Stimulated activated memory B cell treated with anti-CD40 and anti-IgM and Interleukin-4, amounts not matched to agents 10 μg/mL and 1 μg/mL and 100 μg/mL, for 72 hours (primary cell): Measurements from ENCODE around the gene GALNT14.

ENCODE experiments used
- ATAC-seq: fragments of 150-1000 bp; cut with Tn5 transposase; 2 replicates; pipeline ENCODE4 v1.10.0; 2021
- H3K27ac Mint-ChIP-seq: one replicate; pipeline ENCODE4 v1.8.0; 2022; ENCODE audit warnings: mild to moderate bottlenecking, mixed read lengths
- H3K27me3 Mint-ChIP-seq: one replicate; pipeline ENCODE4 v1.8.0; 2022; ENCODE audit warnings: mixed read lengths
- H3K36me3 Mint-ChIP-seq: one replicate; pipeline ENCODE4 v1.8.0; 2022; ENCODE audit warnings: mixed read lengths
- H3K4me1 Mint-ChIP-seq: one replicate; pipeline ENCODE4 v1.8.0; 2022; ENCODE audit warnings: mixed read lengths
- H3K4me3 Mint-ChIP-seq: one replicate; pipeline ENCODE4 v1.8.0; 2022; ENCODE audit warnings: mild to moderate bottlenecking, moderate library complexity, mixed read lengths
- H3K9me3 Mint-ChIP-seq: one replicate; pipeline ENCODE4 v1.8.0; 2022; ENCODE audit warnings: mixed read lengths

GALNT14 gene

DNA sequence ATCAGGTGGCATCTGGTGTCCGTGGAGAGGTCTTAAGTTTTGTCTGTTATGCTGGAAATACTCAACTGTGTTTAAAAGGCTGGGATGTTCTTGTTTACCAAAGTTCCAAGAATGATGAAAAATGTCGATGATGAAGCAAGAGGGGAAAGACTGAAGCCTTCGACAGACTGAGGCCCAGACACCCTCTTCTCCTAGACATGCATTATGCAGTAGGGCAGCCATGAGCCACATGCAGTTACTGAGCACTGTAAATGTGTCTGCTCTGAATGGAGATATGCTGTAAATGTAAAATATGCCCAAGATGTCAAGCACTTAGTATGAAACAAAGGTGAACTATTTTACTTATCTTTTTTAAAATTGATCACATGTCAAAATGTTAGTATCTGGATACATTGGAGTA lies 163.1 kb downstream of the GALNT14 start:
- Mint-ChIP-seq H3K36me3 (no peaks in the 10 kb centered on the region), H3K27me3 (no peaks in the 10 kb centered on the region), H3K4me3 (no peak overlapping the region), H3K4me1 (no peaks in the 10 kb centered on the region), H3K9me3 (no peaks in the 10 kb centered on the region), H3K27ac (no peak overlapping the region)
- ATAC-seq: no peak

- no peaks in the 10 kb centered on the region for H3K4me1 Mint-ChIP-seq
- no peaks in the 10 kb centered on the region for H3K9me3 Mint-ChIP-seq
- no peak for ATAC-seq
- H3K27ac Mint-ChIP-seq: no peak overlapping the region
- H3K36me3 Mint-ChIP-seq: no peaks in the 10 kb centered on the region
- no peaks in the 10 kb centered on the region for H3K27me3 Mint-ChIP-seq
- H3K4me3 Mint-ChIP-seq: no peak overlapping the region
Observed at GRCh38 chr2:30974554-30974953, 163.7 kb downstream of the GALNT14 start.

- no peak for ATAC-seq
- Mint-ChIP-seq H3K4me1 (no peaks in the 10 kb centered on the region), H3K36me3 (no peaks in the 10 kb centered on the region), H3K27me3 (no peaks in the 10 kb centered on the region), H3K27ac (no peak overlapping the region), H3K4me3 (no peak overlapping the region), H3K9me3 (no peaks in the 10 kb centered on the region)
Observed at GRCh38 chr2:30974092-30974491, 164.1 kb downstream of the GALNT14 start.

- no peaks in the 10 kb centered on the region for H3K27me3 Mint-ChIP-seq
- ATAC-seq: no peak
- no peak overlapping the region for H3K4me3 Mint-ChIP-seq
- H3K4me1 Mint-ChIP-seq: no peaks in the 10 kb centered on the region
- no peaks in the 10 kb centered on the region for H3K36me3 Mint-ChIP-seq
- no peaks in the 10 kb centered on the region for H3K9me3 Mint-ChIP-seq
- no peak overlapping the region for H3K27ac Mint-ChIP-seq
Observed at GRCh38 chr2:30971231-30972025, 166.8 kb downstream of the GALNT14 start.

DNA sequence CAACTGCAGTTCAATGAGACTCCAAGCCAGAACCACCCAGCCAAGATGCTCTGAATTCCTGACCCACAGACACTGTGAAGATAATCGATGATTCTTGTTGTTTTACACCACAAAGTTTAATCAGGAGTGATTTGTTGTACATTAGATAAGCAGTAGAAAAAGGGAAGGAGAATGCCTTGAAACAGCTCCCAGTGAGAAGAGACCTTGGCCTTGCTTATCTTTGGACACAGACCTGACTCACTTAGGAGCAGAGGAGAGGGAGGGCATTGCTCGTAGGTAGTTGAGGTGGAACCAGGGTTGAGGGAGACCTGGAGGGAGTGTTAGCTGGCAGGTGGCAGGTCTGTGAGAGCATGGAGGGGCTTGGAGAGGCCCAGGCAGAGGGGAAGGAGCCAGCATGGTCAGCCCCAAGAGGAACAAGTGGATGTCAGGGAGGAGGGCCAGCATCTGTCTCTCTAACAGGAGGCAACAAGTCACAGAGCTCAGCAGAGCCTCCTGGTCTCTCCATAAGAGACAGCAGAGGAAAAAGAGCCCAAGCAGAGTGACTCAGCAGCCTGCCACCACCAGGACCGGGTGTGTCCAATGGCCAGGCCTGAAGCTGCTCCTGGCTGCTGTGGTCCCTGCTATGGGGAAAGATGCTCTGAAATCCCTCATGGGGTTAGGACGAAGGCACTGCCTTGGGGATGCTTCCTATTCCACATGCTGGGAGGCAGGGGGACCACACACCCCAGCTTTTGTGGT lies 169.4 kb downstream of the GALNT14 start:
- ATAC-seq: no peak
- H3K27me3 Mint-ChIP-seq: no peaks in the 10 kb centered on the region
- H3K9me3 Mint-ChIP-seq: no peaks in the 10 kb centered on the region
- H3K36me3 Mint-ChIP-seq: no peaks in the 10 kb centered on the region
- no peaks in the 10 kb centered on the region for H3K4me1 Mint-ChIP-seq
- no peak overlapping the region for H3K27ac Mint-ChIP-seq
- no peak overlapping the region for H3K4me3 Mint-ChIP-seq

DNA sequence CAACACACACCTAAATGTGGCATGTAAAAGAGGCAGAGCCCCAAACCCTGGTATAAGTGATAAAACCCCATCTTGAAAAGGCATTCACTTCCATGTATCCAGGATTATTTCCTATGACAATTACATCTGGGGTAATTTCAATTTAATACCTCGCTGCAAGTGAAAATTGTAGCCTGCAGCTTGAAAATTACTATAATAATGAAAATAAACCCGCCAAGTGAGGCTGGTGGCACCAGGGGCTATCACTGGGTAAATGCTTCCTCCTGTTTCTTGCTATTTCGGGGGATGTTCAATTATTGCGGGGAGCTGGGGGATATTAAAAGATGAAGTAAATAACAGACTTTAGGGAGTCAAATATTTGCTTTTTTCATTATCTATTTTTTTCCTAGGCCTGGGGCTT lies 171.5 kb downstream of the GALNT14 start:
- H3K4me1 Mint-ChIP-seq: no peaks in the 10 kb centered on the region
- H3K9me3 Mint-ChIP-seq: no peaks in the 10 kb centered on the region
- no peak for ATAC-seq
- H3K27ac Mint-ChIP-seq: no peak overlapping the region
- no peak overlapping the region for H3K4me3 Mint-ChIP-seq
- no peaks in the 10 kb centered on the region for H3K36me3 Mint-ChIP-seq
- no peaks in the 10 kb centered on the region for H3K27me3 Mint-ChIP-seq

DNA sequence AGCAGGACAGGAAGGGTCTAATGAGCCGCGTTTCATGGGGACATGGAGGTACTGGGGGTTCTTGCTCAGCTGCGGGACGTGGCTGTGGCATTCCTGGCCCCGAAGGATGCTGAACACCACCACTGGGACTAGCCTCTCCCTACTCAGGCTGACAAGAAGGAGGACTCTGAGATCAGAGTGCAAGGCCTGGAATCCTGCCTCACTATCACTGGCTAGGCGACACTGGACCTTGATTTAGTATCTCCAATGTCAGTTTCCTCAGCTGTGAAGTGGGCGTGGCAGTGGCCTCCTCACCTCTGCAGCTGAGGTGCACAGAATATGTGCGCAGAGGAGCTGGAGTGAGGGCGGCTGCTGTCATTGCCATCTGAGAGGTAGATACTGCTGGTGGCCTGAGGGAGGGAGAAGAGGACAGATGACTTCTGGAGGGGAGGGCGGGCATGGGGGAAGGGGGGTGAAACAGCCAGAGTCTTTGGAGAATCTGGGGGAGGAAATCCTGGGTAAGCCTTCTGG lies 173.2 kb downstream of the GALNT14 start:
- no peaks in the 10 kb centered on the region for H3K9me3 Mint-ChIP-seq
- no peak overlapping the region for H3K4me3 Mint-ChIP-seq
- no peaks in the 10 kb centered on the region for H3K36me3 Mint-ChIP-seq
- no peak overlapping the region for H3K27ac Mint-ChIP-seq
- H3K4me1 Mint-ChIP-seq: no peaks in the 10 kb centered on the region
- ATAC-seq: no peak
- no peaks in the 10 kb centered on the region for H3K27me3 Mint-ChIP-seq

- Mint-ChIP-seq H3K27me3 (no peaks in the 10 kb centered on the region), H3K36me3 (no peaks in the 10 kb centered on the region), H3K4me3 (no peak overlapping the region), H3K9me3 (no peaks in the 10 kb centered on the region), H3K27ac (no peak overlapping the region), H3K4me1 (no peaks in the 10 kb centered on the region)
- no peak for ATAC-seq
Observed at GRCh38 chr2:30964334-30965005, 173.8 kb downstream of the GALNT14 start.

DNA sequence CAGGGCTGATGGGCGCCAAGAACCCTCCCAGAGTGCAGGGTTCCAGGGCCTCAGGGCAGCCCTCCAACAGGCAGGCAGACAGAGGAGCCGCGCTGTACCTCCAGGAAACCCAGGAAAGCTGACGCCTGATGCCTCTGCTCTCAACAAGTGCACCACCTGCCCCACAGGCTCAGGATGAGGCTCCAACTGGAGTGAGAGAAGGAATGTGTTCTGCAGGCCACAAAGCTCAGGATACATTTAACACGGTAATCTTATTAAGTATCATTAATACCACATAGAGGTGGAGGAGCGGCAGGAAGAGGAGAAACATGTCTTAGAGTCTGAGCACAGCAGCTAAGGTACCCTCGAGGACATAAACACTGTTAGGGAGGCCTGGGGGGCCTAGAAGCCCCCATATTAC lies 175.1 kb downstream of the GALNT14 start:
- no peak overlapping the region for H3K27ac Mint-ChIP-seq
- no peaks in the 10 kb centered on the region for H3K9me3 Mint-ChIP-seq
- no peaks in the 10 kb centered on the region for H3K27me3 Mint-ChIP-seq
- no peak overlapping the region for H3K4me3 Mint-ChIP-seq
- ATAC-seq: no peak
- H3K4me1 Mint-ChIP-seq: peaks cover 10% of the 10 kb centered on the region
- no peaks in the 10 kb centered on the region for H3K36me3 Mint-ChIP-seq

- no peak for ATAC-seq
- Mint-ChIP-seq H3K4me1 (peaks cover 10% of the 10 kb centered on the region), H3K36me3 (no peaks in the 10 kb centered on the region), H3K27me3 (no peaks in the 10 kb centered on the region), H3K4me3 (no peak overlapping the region), H3K9me3 (no peaks in the 10 kb centered on the region), H3K27ac (no peak overlapping the region)
Observed at GRCh38 chr2:30960213-30960612, 178.0 kb downstream of the GALNT14 start.

DNA sequence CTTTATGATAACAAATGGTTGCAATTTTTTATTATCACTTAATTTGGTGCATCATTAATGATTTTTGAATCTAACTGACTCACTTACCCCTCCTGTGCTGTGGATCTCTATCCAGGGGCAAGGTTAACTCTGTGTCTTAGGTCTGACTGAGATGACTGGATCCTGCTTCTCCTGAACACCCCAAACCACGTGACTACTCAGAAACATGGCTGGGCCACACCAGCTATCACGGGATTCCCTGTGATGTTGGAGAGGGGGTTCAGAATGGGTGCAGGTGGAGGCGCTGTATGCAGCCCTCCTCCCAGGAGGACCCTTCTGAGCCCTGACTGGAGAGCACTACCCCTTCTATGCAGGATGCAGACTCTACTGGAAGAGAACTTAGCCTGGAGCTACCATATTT lies 178.6 kb downstream of the GALNT14 start:
- H3K4me3 Mint-ChIP-seq: no peak overlapping the region
- H3K36me3 Mint-ChIP-seq: no peaks in the 10 kb centered on the region
- no peaks in the 10 kb centered on the region for H3K27me3 Mint-ChIP-seq
- no peaks in the 10 kb centered on the region for H3K9me3 Mint-ChIP-seq
- H3K4me1 Mint-ChIP-seq: peaks cover 10% of the 10 kb centered on the region
- H3K27ac Mint-ChIP-seq: no peak overlapping the region
- ATAC-seq: no peak

DNA sequence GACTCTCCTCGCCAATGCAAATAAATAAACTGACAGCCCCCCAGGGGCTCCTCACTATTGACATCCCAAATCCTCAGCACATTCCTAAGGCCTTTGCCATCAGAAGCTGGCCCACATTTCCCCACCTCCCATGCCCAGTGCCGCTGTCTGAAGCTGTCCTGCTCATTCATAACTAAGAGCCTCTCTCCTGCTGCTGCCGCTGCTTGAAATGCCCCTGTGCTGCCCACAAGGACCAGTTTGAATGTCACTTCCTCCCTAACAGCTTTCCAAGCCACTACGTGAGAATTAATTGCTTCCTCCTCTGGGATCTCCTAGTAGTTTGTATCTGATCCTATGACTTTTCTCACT lies 179.3 kb downstream of the GALNT14 start:
- no peak for ATAC-seq
- Mint-ChIP-seq H3K9me3 (no peaks in the 10 kb centered on the region), H3K27ac (no peak overlapping the region), H3K36me3 (no peaks in the 10 kb centered on the region), H3K27me3 (no peaks in the 10 kb centered on the region), H3K4me3 (no peak overlapping the region), H3K4me1 (peaks cover 10% of the 10 kb centered on the region)

DNA sequence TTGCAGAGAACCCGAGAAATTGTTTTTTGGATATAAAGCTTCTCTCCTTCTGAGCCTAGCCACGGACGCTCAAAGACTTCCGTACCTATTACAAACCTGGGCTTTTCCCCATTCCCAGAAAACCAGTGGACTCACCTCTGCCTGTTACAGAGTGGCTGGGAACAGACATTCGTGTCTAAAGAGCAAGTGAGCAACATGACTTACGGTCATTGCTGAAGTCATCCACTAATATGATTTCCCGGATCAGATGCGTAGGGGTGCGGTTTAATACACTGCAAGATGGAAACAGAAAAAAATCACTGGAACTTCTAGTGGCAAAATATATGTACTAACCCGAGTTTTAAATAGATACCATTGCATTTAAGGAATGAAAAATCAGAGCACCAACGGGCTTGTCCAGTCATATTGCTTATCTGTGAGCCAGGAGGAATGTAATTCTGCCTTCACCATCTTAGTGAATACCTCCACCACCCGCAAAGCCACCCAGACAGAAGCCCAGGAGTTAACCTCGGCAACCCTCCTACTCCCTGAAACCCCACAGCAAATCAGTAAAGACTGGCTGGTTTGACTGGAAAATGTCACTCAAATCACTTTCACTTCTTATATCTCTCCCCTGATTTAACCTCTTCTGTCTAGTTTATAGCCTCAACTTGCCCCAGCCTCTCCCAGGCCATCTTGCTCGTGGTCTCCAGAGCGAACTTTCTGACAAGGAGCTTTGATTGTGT lies 179.9 kb downstream of the GALNT14 start:
- no peak for ATAC-seq
- Mint-ChIP-seq H3K27me3 (no peaks in the 10 kb centered on the region), H3K4me1 (peaks cover 10% of the 10 kb centered on the region), H3K36me3 (no peaks in the 10 kb centered on the region), H3K9me3 (no peaks in the 10 kb centered on the region), H3K27ac (no peak overlapping the region), H3K4me3 (no peak overlapping the region)

GRCh38 chr2:30957591-30957990 lies 180.6 kb downstream of the GALNT14 start:
- Mint-ChIP-seq H3K4me3 (no peak overlapping the region), H3K4me1 (peaks cover 10% of the 10 kb centered on the region), H3K27ac (no peak overlapping the region), H3K9me3 (no peaks in the 10 kb centered on the region), H3K27me3 (no peaks in the 10 kb centered on the region), H3K36me3 (no peaks in the 10 kb centered on the region)
- no peak for ATAC-seq

- no peaks in the 10 kb centered on the region for H3K36me3 Mint-ChIP-seq
Observed at GRCh38 chr2:30956995-30957394, 181.2 kb downstream of the GALNT14 start.

More at GRCh38 chr2:30956995-30957394, 181.2 kb downstream of the GALNT14 start:
- H3K9me3 Mint-ChIP-seq: no peaks in the 10 kb centered on the region
- no peak for ATAC-seq
- peaks cover 10% of the 10 kb centered on the region for H3K4me1 Mint-ChIP-seq
- no peak overlapping the region for H3K27ac Mint-ChIP-seq
- no peak overlapping the region for H3K4me3 Mint-ChIP-seq
- no peaks in the 10 kb centered on the region for H3K27me3 Mint-ChIP-seq
